Measurements from ENCODE around the gene HBEGF.

GRCh38 chr5:140331638-140332037 lies 14.8 kb downstream of the HBEGF start:
- TF ChIP-seq CTCF (conservative IDR thresholded peaks at IDR 0.05; ENCODE audit: low read length) (no peak), EZH2phosphoT487 (IDR thresholded peaks at IDR 0.05; ENCODE audit: borderline replicate concordance, low read depth, low read length) (no peak)
